Fibroblast of villous mesenchyme (primary cell): ENCODE measurements around the gene PCID2. TPM values are rescaled to one million over a fixed set of nuclear protein-coding genes. Genes with fewer than 3 reads are reported as not detected.

Experiments used
- DNase-seq: peaks from one replicate; pipeline ENCODE4 v3.0.0-alpha.2; 2010; ENCODE audit warnings: low read depth
- H3K4me3 ChIP-seq: 2 replicates; pipeline ENCODE4 v1.5.1; 2011; ENCODE audit warnings: low read depth, mild to moderate bottlenecking, low read length
- total RNA-seq: library from RNA; depleted of rRNA; stranded (reverse); fragments of >200 nt; gene quantifications from 2 replicates; pipeline ENCODE4 v1.2.3, GENCODE V29; 2012
- TF ChIP-seq, protein P1 (sequence below): IDR thresholded peaks from 2 replicates; pipeline ENCODE4 v1.5.1; 2012; ENCODE audit warnings: low read depth, mild to moderate bottlenecking, low read length; ENCODE audit not compliant: insufficient read depth

Gene PCID2
- total RNA-seq, 1 donor, result 83.8 TPM

DNA sequence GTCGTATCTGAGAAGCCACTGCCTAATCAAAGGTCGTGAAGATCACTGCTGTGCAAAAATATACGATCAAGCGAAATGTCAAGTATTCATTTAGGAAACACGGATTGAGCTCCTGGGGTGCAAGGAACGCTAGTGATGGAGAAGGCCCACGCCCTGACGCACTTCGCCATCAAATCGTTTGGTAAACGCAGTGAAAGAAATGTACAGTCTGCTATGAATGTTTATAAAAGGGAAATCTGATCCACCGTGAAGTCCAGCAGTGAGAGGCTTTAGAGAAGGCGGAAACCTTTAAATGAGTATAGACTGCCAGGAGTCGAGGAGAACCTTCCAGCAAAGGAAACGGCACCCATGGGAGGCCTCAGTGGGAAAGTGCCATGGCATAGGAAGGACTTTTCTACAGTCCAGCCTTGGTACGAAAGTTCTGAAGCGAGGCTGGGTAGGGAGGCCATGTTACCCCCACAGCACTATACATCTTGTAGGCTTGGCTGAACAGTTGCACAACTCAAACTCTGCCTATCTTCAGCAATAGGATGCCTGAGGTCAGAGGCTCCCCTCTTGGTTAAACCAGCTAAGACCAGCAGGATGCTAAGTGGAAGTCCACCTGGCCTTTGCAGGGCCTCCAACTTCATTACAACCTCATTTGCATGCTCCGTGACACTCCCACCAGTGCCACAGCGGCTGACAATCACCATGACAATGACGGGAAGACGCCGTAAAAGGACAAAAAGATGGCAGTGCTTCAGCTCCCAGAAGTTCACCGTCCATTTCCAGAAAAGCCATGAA lies 20.4 kb downstream of the PCID2 start:
- no peak overlapping the region for H3K4me3 ChIP-seq
- no peak for DNase-seq
- TF ChIP-seq, protein P1, sequence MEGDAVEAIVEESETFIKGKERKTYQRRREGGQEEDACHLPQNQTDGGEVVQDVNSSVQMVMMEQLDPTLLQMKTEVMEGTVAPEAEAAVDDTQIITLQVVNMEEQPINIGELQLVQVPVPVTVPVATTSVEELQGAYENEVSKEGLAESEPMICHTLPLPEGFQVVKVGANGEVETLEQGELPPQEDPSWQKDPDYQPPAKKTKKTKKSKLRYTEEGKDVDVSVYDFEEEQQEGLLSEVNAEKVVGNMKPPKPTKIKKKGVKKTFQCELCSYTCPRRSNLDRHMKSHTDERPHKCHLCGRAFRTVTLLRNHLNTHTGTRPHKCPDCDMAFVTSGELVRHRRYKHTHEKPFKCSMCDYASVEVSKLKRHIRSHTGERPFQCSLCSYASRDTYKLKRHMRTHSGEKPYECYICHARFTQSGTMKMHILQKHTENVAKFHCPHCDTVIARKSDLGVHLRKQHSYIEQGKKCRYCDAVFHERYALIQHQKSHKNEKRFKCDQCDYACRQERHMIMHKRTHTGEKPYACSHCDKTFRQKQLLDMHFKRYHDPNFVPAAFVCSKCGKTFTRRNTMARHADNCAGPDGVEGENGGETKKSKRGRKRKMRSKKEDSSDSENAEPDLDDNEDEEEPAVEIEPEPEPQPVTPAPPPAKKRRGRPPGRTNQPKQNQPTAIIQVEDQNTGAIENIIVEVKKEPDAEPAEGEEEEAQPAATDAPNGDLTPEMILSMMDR, result no peak

- no peak overlapping the region for H3K4me3 ChIP-seq
- TF ChIP-seq, protein P1, result no peak
- DNase-seq, result peak; percentile 97
These were observed 21.2 kb downstream of the PCID2 start for GRCh38 chr13:113187263-113187669.

DNA sequence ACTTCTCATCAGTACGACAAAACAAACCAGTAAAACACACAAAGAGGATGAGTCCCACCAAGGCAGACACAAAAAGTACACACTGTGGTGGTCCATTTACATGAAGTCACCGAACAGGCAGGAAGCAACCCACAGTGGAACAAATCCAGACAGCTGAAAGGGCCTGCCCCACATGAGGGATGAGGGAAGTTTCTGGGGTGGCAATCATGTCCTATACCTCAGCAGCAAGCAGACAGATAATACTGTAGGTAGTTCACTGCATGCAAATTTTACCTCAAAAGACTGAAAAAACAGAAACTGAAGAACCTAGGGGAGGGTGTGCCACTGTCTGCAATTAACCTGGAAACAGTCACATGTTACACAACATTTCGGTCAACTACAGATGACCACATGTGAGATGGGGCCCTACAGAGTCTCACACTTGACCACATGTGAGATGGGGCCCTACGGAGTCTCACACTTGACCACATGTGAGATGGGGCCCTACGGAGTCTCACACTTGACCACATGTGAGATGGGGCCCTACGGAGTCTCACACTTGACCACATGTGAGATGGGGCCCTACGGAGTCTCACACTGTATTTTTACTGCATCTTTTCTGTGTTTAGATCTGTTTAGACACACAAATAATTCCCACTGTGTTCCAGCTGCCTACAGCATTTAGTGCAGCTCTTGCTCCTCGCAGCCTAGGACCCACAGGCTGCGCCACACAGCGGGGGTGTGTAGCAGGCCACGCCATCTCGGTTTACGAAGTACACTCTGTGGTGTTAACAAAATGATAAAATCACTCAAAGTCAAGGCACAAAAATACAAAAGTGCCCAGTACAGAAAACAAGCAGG lies 22.2 kb downstream of the PCID2 start:
- no peak overlapping the region for H3K4me3 ChIP-seq
- no peak for DNase-seq
- TF ChIP-seq, protein P1, result no peak

- TF ChIP-seq, protein P1, result no peak
- DNase-seq, result no peak
These were observed 23.7 kb downstream of the PCID2 start for GRCh38 chr13:113184568-113185440.

GRCh38 chr13:113183450-113184129 lies 24.9 kb downstream of the PCID2 start:
- H3K4me3 ChIP-seq, result no peak overlapping the region
- DNase-seq, result no peak
- TF ChIP-seq, protein P1, result no peak

More at GRCh38 chr13:113184568-113185440, 23.7 kb downstream of the PCID2 start:
- no peak overlapping the region for H3K4me3 ChIP-seq

- no peak overlapping the region for H3K4me3 ChIP-seq
- no peak for DNase-seq
- TF ChIP-seq, protein P1, result no peak
These were observed 26.4 kb downstream of the PCID2 start for GRCh38 chr13:113182046-113182445.
